ENCODE results near the gene WDR37. TPM values are rescaled to one million over a fixed set of nuclear protein-coding genes. Genes with fewer than 3 reads are reported as not detected.

Gene WDR37
- polyA plus RNA-seq, 3 donors: 7.1 to 33.6 (median 8.6) TPM

DNA sequence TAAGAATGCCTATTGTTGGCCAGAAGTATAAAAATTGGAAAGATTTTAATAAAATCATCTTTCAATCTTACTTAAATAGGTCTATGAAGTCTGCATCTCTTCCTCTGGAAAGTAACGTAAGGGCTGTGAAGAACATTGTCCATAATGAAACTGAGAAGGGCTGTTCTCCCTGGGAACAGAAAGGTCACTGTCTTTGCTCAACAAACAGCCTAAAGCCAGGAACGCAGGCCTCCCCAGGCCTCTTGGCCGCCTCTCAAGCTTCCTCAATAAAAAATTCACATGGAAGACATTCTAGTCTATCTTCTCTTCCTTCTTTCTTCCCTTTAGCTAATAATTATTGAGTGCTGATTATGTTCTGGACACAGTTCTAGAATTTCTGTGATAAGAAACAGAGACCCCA is 21.4 kb upstream of the WDR37 start:
- Mint-ChIP-seq H3K4me1 (no peaks in the 10 kb centered on the region), H3K4me3 (no peak overlapping the region), H3K27me3 (ENCODE audit: low read depth in 3 of 3) (peaks cover 0 to 2% (median 0%) of the 10 kb centered on the region in 3 donors), H3K9me3 (no peaks in the 10 kb centered on the region), H3K36me3 (peaks cover 21 to 25% of the 10 kb centered on the region in 2 donors), H3K27ac (peak overlapping the region in 1 of 7 donors; percentile 27)
- Histone ChIP-seq H3K9ac (ENCODE audit: insufficient read depth, low read length, poor library complexity, severe bottlenecking) (no peak overlapping the region), H3K4me2 (replicated peaks; ENCODE audit: extremely low read depth, low read length, poor library complexity, severe bottlenecking) (no peak overlapping the region), H3K4me3 (replicated peaks in 1 of 3; ENCODE audit: low read depth in 2 of 3, low read length in 3 of 3) (no peak overlapping the region), H2AFZ (ENCODE audit: insufficient read depth, low read depth, low read length, poor library complexity, severe bottlenecking) (no peak overlapping the region), H3K79me2 (ENCODE audit: insufficient read depth, low read length) (no peaks in the 10 kb centered on the region), H3K36me3 (replicated peaks in 1 of 2; ENCODE audit: control insufficient read depth in 1 of 2, insufficient read depth in 2 of 2, low read length in 2 of 2) (peaks cover 12 to 34% of the 10 kb centered on the region in 2 donors), H3K27ac (ENCODE audit: low read depth in 1 of 2, low read length in 2 of 2) (no peak overlapping the region), H3K9me3 (replicated peaks in 1 of 2; ENCODE audit: control insufficient read depth in 1 of 2, insufficient read depth in 1 of 2, low read length in 2 of 2) (no peaks in the 10 kb centered on the region), H4K20me1 (ENCODE audit: insufficient read depth, low read length) (no peaks in the 10 kb centered on the region), H3K27me3 (ENCODE audit: control insufficient read depth in 2 of 2, insufficient read depth in 2 of 2, low read length in 2 of 2) (no peaks in the 10 kb centered on the region), H3K4me1 (ENCODE audit: control insufficient read depth in 1 of 2, insufficient read depth in 2 of 2, low read length in 2 of 2) (no peaks in the 10 kb centered on the region)
- no peak for DNase-seq
- WGBS (ENCODE audit: insufficient coverage): no CpG with 5 or more reads among the region's 3 CpGs
- intact Hi-C loops (cut with micrococcal nuclease): no loop called here
- TF ChIP-seq, protein P1, sequence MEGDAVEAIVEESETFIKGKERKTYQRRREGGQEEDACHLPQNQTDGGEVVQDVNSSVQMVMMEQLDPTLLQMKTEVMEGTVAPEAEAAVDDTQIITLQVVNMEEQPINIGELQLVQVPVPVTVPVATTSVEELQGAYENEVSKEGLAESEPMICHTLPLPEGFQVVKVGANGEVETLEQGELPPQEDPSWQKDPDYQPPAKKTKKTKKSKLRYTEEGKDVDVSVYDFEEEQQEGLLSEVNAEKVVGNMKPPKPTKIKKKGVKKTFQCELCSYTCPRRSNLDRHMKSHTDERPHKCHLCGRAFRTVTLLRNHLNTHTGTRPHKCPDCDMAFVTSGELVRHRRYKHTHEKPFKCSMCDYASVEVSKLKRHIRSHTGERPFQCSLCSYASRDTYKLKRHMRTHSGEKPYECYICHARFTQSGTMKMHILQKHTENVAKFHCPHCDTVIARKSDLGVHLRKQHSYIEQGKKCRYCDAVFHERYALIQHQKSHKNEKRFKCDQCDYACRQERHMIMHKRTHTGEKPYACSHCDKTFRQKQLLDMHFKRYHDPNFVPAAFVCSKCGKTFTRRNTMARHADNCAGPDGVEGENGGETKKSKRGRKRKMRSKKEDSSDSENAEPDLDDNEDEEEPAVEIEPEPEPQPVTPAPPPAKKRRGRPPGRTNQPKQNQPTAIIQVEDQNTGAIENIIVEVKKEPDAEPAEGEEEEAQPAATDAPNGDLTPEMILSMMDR (IDR thresholded peaks at IDR 0.05): no peak

DNA sequence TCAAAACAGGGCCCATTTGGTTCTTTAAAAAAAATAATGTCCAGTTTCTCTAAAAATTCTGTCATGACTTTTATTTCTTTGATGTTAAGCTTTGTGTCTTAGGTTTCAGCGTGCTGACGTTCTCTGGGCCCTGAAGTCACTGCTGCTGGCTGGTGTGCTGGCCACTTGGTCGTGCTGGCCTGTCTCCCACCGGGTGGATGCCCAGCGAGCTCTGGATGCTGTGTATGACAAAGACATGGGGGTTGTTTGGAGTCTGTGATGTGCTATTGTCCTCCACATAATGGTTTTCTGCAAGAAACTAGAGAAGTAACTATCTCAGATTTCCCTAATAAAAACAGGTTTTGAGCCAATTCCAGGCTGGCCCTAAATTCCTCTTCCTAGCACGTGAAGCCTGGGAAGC is 21.0 kb upstream of the WDR37 start:
- Histone ChIP-seq H3K9me3 (replicated peaks in 1 of 2; ENCODE audit: control insufficient read depth in 1 of 2, insufficient read depth in 1 of 2, low read length in 2 of 2) (no peaks in the 10 kb centered on the region), H3K9ac (ENCODE audit: insufficient read depth, low read length, poor library complexity, severe bottlenecking) (no peak overlapping the region), H2AFZ (ENCODE audit: insufficient read depth, low read depth, low read length, poor library complexity, severe bottlenecking) (no peak overlapping the region), H3K27ac (ENCODE audit: low read depth in 1 of 2, low read length in 2 of 2) (no peak overlapping the region), H3K36me3 (replicated peaks in 1 of 2; ENCODE audit: control insufficient read depth in 1 of 2, insufficient read depth in 2 of 2, low read length in 2 of 2) (peaks cover 15 to 38% of the 10 kb centered on the region in 2 donors), H3K4me3 (replicated peaks in 1 of 3; ENCODE audit: low read depth in 2 of 3, low read length in 3 of 3) (no peak overlapping the region), H3K4me2 (replicated peaks; ENCODE audit: extremely low read depth, low read length, poor library complexity, severe bottlenecking) (no peak overlapping the region), H4K20me1 (ENCODE audit: insufficient read depth, low read length) (peaks cover 1% of the 10 kb centered on the region), H3K79me2 (ENCODE audit: insufficient read depth, low read length) (no peaks in the 10 kb centered on the region), H3K27me3 (ENCODE audit: control insufficient read depth in 2 of 2, insufficient read depth in 2 of 2, low read length in 2 of 2) (no peaks in the 10 kb centered on the region), H3K4me1 (ENCODE audit: control insufficient read depth in 1 of 2, insufficient read depth in 2 of 2, low read length in 2 of 2) (no peaks in the 10 kb centered on the region)
- no peak for DNase-seq
- WGBS (ENCODE audit: insufficient coverage): 93% methylated on average over 4 of the region's 6 CpGs
- intact Hi-C loops (cut with micrococcal nuclease): no loop called here
- Mint-ChIP-seq H3K36me3 (peaks cover 24 to 29% of the 10 kb centered on the region in 2 donors), H3K27me3 (ENCODE audit: low read depth in 3 of 3) (peaks cover 0 to 2% (median 0%) of the 10 kb centered on the region in 3 donors), H3K9me3 (no peaks in the 10 kb centered on the region), H3K4me1 (no peaks in the 10 kb centered on the region), H3K27ac (no peak overlapping the region), H3K4me3 (no peak overlapping the region)
- TF ChIP-seq, protein P1 (IDR thresholded peaks at IDR 0.05): no peak
